Brain microvascular endothelial cell (primary cell): Measurements from ENCODE around the gene STARD5.
A peak's percentile ranks its signal among the peaks of the same experiment; 100 is the strongest.

Experiments
- DNase-seq: peaks from one replicate; pipeline ENCODE4 v3.0.0-alpha.2; 2020
- H3K27ac ChIP-seq: fragments of 250-450 bp; sonication (Bioruptor Pico); 2 replicates; pipeline ENCODE4 v1.5.1; 2020; ENCODE audit warnings: mild to moderate bottlenecking, moderate library complexity
- H3K27me3 ChIP-seq: fragments of 250-450 bp; sonication (Bioruptor Pico); replicated peaks from 2 replicates; pipeline ENCODE4 v1.5.1; 2020; ENCODE audit warnings: mild to moderate bottlenecking
- H3K36me3 ChIP-seq: fragments of 250-450 bp; sonication (Bioruptor Pico); replicated peaks from 2 replicates; pipeline ENCODE4 v1.5.1; 2020; ENCODE audit warnings: mild to moderate bottlenecking
- H3K4me3 ChIP-seq: 2 replicates; pipeline ENCODE4 v1.5.1; 2011; ENCODE audit warnings: low read depth, mild to moderate bottlenecking, control low read depth, low read length, moderate library complexity
- in situ Hi-C: cut with HindIII; loops from 2 replicates; pipeline ENCODE4 v1.10.0; 2017; ENCODE audit warnings: low sequenced_read_pairs, low pct_ligation_motif_present
- TF ChIP-seq, protein P1 (sequence below): IDR thresholded peaks from 2 replicates; pipeline ENCODE4 v1.5.1; 2011; ENCODE audit warnings: low read depth, mild to moderate bottlenecking, moderate library complexity, low read length, control low read depth, inconsistent platforms; ENCODE audit errors: missing control alignments

STARD5 gene

GRCh38 chr15:81270188-81270587 lies 53.8 kb downstream of the STARD5 start:
- Histone ChIP-seq H3K4me3 (no peak overlapping the region), H3K27me3 (no peaks in the 10 kb centered on the region), H3K36me3 (no peaks in the 10 kb centered on the region), H3K27ac (no peak overlapping the region)
- TF ChIP-seq, protein P1, sequence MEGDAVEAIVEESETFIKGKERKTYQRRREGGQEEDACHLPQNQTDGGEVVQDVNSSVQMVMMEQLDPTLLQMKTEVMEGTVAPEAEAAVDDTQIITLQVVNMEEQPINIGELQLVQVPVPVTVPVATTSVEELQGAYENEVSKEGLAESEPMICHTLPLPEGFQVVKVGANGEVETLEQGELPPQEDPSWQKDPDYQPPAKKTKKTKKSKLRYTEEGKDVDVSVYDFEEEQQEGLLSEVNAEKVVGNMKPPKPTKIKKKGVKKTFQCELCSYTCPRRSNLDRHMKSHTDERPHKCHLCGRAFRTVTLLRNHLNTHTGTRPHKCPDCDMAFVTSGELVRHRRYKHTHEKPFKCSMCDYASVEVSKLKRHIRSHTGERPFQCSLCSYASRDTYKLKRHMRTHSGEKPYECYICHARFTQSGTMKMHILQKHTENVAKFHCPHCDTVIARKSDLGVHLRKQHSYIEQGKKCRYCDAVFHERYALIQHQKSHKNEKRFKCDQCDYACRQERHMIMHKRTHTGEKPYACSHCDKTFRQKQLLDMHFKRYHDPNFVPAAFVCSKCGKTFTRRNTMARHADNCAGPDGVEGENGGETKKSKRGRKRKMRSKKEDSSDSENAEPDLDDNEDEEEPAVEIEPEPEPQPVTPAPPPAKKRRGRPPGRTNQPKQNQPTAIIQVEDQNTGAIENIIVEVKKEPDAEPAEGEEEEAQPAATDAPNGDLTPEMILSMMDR = no peak
- DNase-seq = no peak
- in situ Hi-C loops = loop anchor here (25.0 kb wide), 1 partner anchor 158 kb away; no protein-coding TSS in a partner anchor

DNA sequence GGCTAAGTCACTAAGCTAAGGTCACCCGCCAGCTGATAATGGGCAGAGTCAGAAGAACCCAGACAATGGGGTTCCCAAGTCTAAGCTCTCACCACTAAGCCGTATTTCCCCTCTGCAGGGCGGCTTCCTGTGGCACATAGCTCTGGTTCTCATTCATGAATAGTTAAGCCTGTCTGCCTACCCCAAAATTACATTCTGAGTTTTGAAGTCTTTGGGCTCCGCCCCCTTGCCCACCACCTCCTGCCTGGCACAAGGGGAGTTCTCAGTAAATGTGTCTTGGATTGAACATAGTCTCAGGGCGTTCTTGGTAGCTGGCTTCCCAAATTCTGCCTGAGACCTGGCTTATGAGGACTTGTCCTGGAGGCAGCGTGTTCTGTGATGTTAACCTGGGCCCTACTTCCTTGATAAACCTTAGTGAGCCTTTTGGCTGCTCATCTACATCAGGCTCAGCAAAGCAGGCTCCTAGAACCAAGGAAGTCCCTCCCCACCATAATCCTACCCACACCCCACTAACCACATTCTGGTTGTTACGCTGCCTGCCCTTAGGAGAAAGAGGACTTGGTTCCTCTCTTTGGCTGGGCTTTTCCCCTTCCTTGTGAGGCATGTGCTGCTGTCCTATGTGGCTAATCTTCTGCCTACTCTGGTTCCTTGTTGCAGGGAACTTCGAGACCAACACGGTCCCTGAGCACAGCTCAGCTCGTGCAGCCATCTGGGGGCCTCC lies 54.9 kb downstream of the STARD5 start:
- no peak overlapping the region for H3K4me3 ChIP-seq
- no peaks in the 10 kb centered on the region for H3K27me3 ChIP-seq
- no peak overlapping the region for H3K27ac ChIP-seq
- DNase-seq = no peak
- TF ChIP-seq, protein P1 = no peak
- H3K36me3 ChIP-seq = no peaks in the 10 kb centered on the region
- in situ Hi-C loops = loop anchor here (25.0 kb wide), 1 partner anchor 157 kb away; no protein-coding TSS in a partner anchor

DNA sequence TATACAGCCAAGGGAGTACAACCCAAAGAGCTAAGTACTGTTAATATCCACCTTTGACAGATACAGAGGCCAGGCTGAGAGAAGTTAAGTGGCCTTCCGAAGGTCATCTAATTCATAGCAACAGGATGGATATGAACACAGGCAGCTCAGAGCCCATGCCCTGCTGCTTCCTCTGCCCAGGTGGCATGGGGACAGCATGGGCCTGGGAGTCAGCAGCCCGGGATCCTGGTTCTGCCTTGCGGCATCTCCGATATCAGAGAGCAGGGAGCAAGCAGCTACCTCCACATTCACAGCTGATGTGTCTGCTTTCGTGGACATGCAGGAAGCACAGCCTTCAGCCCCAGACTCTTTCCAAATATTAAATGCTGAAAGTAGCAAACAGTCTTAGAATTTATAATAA lies 55.6 kb downstream of the STARD5 start:
- DNase-seq = no peak
- TF ChIP-seq, protein P1 = no peak
- Histone ChIP-seq H3K4me3 (no peak overlapping the region), H3K36me3 (no peaks in the 10 kb centered on the region), H3K27ac (no peak overlapping the region), H3K27me3 (no peaks in the 10 kb centered on the region)
- in situ Hi-C loops = loop anchor here (25.0 kb wide), 1 partner anchor 156 kb away; no protein-coding TSS in a partner anchor

DNA sequence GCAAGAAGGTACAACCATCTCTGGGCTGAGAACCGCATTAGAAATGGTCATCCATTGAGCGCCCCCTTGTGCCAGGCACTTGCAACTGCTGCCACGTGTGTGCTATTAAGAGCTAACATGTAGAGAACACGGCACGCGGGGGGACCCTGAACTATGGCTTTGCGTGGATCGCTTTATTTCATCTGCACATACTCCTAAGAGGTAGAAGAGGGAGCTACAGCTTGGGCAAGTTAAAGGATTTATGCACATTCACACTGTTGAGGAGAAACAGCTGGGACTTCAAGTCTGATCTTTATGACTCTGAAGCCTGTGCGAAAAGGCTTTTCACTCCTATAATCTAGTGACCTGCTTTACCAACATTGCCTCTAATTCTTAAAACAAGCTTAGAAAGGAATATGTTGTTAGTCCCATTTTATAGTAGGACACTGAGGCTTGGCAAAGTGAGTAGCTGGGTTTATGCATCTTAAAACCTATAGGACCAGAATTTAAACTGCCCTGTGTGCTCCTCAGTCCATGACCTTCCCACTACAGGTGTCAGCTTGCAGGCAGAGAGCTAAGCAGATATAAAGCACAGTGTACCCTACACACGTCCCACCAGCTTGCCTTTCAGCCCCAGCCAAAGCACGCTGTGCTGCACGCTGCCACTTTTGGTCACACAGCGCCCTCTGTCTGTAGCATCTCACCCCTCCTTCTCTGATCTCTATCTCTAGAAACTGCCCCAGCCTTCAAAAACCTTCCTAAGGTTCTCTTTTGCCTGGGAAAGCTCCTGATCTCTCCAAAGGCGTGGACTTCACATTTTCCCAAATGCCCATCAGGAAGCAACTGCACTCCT lies 57.8 kb downstream of the STARD5 start:
- in situ Hi-C loops = loop anchor here (25.0 kb wide), 1 partner anchor 154 kb away; no protein-coding TSS in a partner anchor
- peak; percentile 71 for DNase-seq
- Histone ChIP-seq H3K27me3 (no peaks in the 10 kb centered on the region), H3K27ac (no peak overlapping the region), H3K36me3 (no peaks in the 10 kb centered on the region), H3K4me3 (peak overlapping the region; percentile 24)
- TF ChIP-seq, protein P1 = peak; percentile 95

DNA sequence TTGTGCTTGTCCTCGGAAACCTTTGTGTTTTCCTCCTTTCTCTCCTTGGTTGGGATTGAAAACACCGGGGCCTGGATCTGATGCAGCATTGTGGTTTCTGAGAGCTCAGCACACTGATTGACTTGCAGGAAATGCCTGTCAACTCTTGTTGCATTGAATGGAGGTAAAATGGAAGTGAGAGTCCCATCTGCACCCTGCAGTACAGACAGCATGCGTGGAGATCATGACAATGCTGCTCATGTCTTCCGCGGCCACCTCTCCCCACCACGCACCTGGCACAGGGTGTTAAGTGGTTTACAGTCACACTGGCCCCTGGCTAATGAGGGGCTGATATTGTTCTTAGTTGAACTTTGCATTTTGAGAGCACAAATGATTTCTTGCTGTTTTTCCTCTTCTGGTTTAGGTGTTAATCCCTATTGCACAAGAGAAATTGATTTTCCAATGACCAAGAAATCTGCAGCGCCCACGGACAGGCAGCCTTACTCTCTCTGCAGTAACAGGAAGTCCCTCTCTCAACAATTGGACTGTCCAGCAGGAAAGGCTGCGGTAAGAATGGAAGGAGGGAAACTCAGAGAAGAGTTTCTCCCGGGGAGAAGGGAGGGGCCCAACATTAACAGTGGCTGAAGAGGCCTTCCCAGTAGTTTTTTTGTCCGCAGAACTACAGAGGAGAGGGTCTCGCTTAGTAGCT lies 58.5 kb downstream of the STARD5 start:
- no peak for DNase-seq
- Histone ChIP-seq H3K27me3 (no peaks in the 10 kb centered on the region), H3K27ac (no peak overlapping the region), H3K36me3 (no peaks in the 10 kb centered on the region), H3K4me3 (peak overlapping the region; percentile 24)
- TF ChIP-seq, protein P1 = no peak
- in situ Hi-C loops = loop anchor here (25.0 kb wide), 1 partner anchor 153 kb away; no protein-coding TSS in a partner anchor
